Measurements from ENCODE around the gene NDUFA11.

Gene NDUFA11

DNA sequence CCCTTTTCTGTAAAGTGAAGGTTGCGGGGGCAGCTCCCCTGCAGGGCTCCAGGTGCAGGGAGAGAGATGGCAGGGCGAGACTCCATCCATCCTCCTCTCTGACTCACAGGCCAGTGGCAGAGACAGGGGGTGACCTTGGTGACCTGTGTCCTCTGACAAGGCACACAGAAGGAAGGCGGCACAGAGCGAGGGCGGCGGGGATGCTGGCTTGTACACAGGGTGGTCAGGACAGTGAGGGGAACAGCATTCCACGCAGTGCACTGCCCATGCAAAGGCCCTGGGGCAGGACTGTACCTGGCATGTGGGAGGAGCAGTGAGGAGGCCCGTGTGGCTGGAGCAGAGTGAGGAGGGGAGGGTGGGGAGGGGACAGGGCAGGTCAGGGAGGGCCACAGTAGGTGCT, 7.7 kb downstream of the NDUFA11 start:
- Histone ChIP-seq H3K27ac (ENCODE audit: extremely low read depth, low read depth, low read length) (no peak overlapping the region), H3K9me3 (ENCODE audit: control insufficient read depth, insufficient read depth, low read depth, low read length) (no peaks in the 10 kb centered on the region), H3K36me3 (ENCODE audit: control insufficient read depth in 2 of 2, insufficient read depth in 1 of 2, low read length in 2 of 2) (peaks cover 0 to 42% of the 10 kb centered on the region in 2 experiments; a peak in 2 of 3 replicates), H3K4me1 (ENCODE audit: control insufficient read depth, insufficient read depth, low read length) (no peaks in the 10 kb centered on the region; the same call in 1 of the 2 replicates), H3K4me3 (ENCODE audit: low read depth, low read length) (no peak overlapping the region)
- ChIA-PET CTCF (interaction anchor here (0.8 kb wide), 1 partner anchor 92 kb away, joined by 6 read pairs; no protein-coding TSS in a partner anchor), POLR2A (no interaction called here)
- TF ChIP-seq ZNF623 (tag by site-specific recombination; IDR thresholded peaks at IDR 0.05) (peak; percentile 98), ZNF624 (tag by site-specific recombination; IDR thresholded peaks at IDR 0.05) (no peak), ZNF175 (tag by site-specific recombination; IDR thresholded peaks at IDR 0.05) (no peak), ZNF132 (tag by site-specific recombination; IDR thresholded peaks at IDR 0.05; ENCODE audit: borderline replicate concordance) (no peak)

DNA sequence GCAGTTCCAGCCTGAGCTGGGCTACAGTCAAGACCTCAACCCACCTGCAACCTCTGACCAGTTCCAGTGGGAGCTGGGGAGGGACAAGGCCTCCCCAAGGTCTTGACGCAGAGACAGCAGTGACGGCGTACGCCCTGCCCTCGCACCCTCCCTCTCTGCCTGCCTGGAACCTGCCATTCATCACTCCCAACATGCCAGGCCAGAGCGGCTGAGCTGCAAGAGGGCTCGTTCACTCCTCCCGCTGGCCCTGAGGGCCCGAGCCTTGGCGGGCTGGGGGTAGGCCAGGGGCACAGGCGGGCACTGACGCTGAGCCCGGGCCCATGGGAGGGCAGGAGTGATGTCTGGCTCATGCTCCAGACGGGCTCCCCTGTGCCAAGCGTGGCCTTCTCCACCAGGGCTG, 8.2 kb downstream of the NDUFA11 start:
- POLR2A ChIA-PET, result no interaction called here
- H3K36me3 ChIP-seq (ENCODE audit: control insufficient read depth in 2 of 2, insufficient read depth in 1 of 2, low read length in 2 of 2), result peaks cover 0 to 39% of the 10 kb centered on the region in 2 experiments; a peak in 2 of 3 replicates
- no peak for TF ChIP-seq ZNF629 (tag by site-specific recombination; IDR thresholded peaks at IDR 0.05)
- no peak for TF ChIP-seq EGR2 (tag by site-specific recombination; IDR thresholded peaks at IDR 0.05; ENCODE audit: low read depth)
- TF ChIP-seq, protein P1, sequence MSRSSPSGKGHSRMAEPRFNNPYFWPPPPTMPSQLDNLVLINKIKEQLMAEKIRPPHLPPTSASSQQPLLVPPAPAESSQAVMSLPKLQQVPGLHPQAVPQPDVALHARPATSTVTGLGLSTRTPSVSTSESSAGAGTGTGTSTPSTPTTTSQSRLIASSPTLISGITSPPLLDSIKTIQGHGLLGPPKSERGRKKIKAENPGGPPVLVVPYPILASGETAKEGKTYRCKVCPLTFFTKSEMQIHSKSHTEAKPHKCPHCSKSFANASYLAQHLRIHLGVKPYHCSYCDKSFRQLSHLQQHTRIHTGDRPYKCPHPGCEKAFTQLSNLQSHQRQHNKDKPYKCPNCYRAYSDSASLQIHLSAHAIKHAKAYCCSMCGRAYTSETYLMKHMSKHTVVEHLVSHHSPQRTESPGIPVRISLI (tag by site-specific recombination; IDR thresholded peaks at IDR 0.05), result no peak
- no peak for TF ChIP-seq GFI1B (tag by site-specific recombination; IDR thresholded peaks at IDR 0.05)
- no peak overlapping the region for H3K4me3 ChIP-seq (ENCODE audit: low read depth, low read length)
- no peaks in the 10 kb centered on the region for H3K9me3 ChIP-seq (ENCODE audit: control insufficient read depth, insufficient read depth, low read depth, low read length)
- H3K4me1 ChIP-seq (ENCODE audit: control insufficient read depth, insufficient read depth, low read length), result no peaks in the 10 kb centered on the region; the same call in 1 of the 2 replicates
- H3K27ac ChIP-seq (ENCODE audit: extremely low read depth, low read depth, low read length), result no peak overlapping the region
- CTCF ChIA-PET, result interaction anchor here (0.8 kb wide), 1 partner anchor 91 kb away, joined by 6 read pairs; no protein-coding TSS in a partner anchor

DNA sequence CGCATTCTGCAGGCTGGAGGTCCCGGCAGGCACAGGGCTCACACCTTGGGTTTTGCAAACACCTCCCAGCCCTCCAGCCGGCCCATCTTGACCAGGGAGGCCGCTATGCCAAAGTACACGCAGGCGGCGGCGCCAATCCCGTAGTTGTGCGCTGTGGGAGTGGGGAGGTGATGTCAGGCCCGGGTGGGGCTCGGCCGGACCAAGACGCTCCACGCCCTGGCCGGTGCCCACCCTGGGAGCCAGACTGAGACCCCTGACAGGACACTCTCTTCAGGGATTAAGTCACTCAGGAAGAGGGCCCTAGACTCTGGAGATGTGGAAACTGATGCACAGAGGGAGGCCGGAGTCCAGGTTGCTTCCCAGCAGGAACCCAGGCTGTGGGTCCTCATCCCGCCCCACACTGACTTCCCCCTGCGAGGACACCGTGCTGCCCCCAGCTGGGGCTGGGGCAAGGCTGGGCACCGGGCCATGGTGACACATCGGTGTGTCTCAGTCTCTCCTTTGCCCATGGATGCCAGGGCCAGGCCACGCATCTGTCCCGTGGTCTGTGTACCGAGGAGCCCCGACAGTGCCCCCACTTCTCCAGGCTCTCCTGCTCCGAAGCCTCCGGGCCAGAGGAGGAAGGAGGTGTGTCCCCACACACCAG, 8.8 kb downstream of the NDUFA11 start:
- H3K27ac ChIP-seq (ENCODE audit: extremely low read depth, low read depth, low read length), result no peak overlapping the region

DNA sequence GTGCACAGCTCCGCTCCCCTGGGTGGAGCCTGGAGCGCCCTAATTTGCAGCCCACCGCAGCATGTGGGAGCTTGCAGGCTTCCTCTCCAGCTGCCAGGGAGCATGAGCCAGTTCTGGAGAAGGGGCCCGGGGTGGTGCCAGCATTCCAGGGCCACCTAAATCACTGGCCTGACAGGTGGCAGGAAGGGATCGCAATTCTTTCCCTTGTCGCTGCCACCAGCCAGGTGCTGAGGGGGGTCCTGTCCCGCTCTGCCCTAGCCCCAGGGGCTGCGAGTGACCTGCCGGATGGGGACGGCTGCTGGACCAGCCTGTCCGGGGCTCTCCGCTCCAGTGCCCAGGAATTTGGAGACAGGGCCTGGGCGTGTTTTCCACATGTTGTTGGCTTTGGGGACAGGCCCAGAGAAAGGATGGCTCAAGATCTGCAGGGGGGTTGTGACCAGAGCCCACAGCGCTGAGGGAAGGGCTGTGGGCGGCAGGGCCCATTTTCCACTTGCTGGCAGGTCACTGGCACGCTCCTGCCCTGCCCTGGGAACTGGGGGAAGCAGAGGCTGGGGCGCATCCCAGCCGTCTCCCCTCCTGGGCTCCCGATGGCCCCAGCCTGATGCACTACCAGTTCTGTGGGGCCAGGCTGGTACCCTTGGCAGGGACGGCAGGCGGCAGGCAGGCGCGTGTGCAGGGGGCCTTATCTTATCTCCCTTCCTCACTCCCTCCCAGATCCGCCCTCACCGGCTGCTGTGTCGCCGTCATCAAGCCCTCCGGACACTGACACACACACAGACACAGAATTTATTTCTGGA, 9.5 kb downstream of the NDUFA11 start:
- POLR2A ChIA-PET, result interaction anchor here (1.3 to 3.8 kb wide), 2 partner anchors 9 to 90 kb away, joined by 7 to 25 read pairs; partner anchors contain the start of genes NDUFA11, NRTN and VMAC
- H3K27ac ChIP-seq (ENCODE audit: extremely low read depth, low read depth, low read length), result no peak overlapping the region
- no peaks in the 10 kb centered on the region for H3K9me3 ChIP-seq (ENCODE audit: control insufficient read depth, insufficient read depth, low read depth, low read length)
- peaks cover 0 to 31% of the 10 kb centered on the region in 2 experiments; a peak in 2 of 3 replicates for H3K36me3 ChIP-seq (ENCODE audit: control insufficient read depth in 2 of 2, insufficient read depth in 1 of 2, low read length in 2 of 2)
- H3K4me1 ChIP-seq (ENCODE audit: control insufficient read depth, insufficient read depth, low read length), result no peaks in the 10 kb centered on the region; the same call in 1 of the 2 replicates
- CTCF ChIA-PET, result interaction anchor here (0.5 to 5.3 kb wide), 3 partner anchors 8 to 100 kb away, joined by 3 to 65 read pairs (median 11); partner anchors contain the start of gene NRTN
- H3K4me3 ChIP-seq (ENCODE audit: low read depth, low read length), result no peak overlapping the region
- TF ChIP-seq ZNF292 (tag by site-specific recombination; IDR thresholded peaks at IDR 0.05; ENCODE audit: borderline replicate concordance, low read depth), result no peak
- no peak for TF ChIP-seq ZNF10 (tag by site-specific recombination; IDR thresholded peaks at IDR 0.05)
- no peak for TF ChIP-seq PRDM1 (tag by site-specific recombination; IDR thresholded peaks at IDR 0.05)
- no peak for TF ChIP-seq ZBTB20 (tag by site-specific recombination; IDR thresholded peaks at IDR 0.05)
- TF ChIP-seq, protein P2, sequence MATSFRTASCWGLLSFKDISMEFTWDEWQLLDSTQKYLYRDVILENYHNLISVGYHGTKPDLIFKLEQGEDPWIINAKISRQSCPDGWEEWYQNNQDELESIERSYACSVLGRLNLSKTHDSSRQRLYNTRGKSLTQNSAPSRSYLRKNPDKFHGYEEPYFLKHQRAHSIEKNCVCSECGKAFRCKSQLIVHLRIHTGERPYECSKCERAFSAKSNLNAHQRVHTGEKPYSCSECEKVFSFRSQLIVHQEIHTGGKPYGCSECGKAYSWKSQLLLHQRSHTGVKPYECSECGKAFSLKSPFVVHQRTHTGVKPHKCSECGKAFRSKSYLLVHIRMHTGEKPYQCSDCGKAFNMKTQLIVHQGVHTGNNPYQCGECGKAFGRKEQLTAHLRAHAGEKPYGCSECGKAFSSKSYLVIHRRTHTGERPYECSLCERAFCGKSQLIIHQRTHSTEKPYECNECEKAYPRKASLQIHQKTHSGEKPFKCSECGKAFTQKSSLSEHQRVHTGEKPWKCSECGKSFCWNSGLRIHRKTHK (tag by site-specific recombination; IDR thresholded peaks at IDR 0.05), result no peak
- TF ChIP-seq, protein P3, sequence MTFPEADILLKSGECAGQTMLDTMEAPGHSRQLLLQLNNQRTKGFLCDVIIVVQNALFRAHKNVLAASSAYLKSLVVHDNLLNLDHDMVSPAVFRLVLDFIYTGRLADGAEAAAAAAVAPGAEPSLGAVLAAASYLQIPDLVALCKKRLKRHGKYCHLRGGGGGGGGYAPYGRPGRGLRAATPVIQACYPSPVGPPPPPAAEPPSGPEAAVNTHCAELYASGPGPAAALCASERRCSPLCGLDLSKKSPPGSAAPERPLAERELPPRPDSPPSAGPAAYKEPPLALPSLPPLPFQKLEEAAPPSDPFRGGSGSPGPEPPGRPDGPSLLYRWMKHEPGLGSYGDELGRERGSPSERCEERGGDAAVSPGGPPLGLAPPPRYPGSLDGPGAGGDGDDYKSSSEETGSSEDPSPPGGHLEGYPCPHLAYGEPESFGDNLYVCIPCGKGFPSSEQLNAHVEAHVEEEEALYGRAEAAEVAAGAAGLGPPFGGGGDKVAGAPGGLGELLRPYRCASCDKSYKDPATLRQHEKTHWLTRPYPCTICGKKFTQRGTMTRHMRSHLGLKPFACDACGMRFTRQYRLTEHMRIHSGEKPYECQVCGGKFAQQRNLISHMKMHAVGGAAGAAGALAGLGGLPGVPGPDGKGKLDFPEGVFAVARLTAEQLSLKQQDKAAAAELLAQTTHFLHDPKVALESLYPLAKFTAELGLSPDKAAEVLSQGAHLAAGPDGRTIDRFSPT (tag by site-specific recombination; IDR thresholded peaks at IDR 0.05), result 0 out of 2 replicates have a peak, but pooled peaks have one; percentile 16
- no peak for TF ChIP-seq ZNF354C (tag by site-specific recombination; IDR thresholded peaks at IDR 0.05; ENCODE audit: borderline replicate concordance, low read depth)
- TF ChIP-seq ZFHX2 (tag by site-specific recombination; conservative IDR thresholded peaks at IDR 0.05), result 0 out of 2 replicates have a peak, but pooled peaks have one; percentile 25
- TF ChIP-seq GLI2 (tag by site-specific recombination; IDR thresholded peaks at IDR 0.05; ENCODE audit: borderline replicate concordance, low read depth), result no peak
- peak; percentile 37 for TF ChIP-seq EGR2 (tag by site-specific recombination; IDR thresholded peaks at IDR 0.05; ENCODE audit: low read depth)
- no peak for TF ChIP-seq ZBTB8A (tag by site-specific recombination; IDR thresholded peaks at IDR 0.05)

More for the DNA sequence above, 8.8 kb downstream of the NDUFA11 start:
- peaks cover 0 to 33% of the 10 kb centered on the region in 2 experiments; a peak in 2 of 3 replicates for H3K36me3 ChIP-seq (ENCODE audit: control insufficient read depth in 2 of 2, insufficient read depth in 1 of 2, low read length in 2 of 2)
- TF ChIP-seq GLIS2 (tag by site-specific recombination; IDR thresholded peaks at IDR 0.05), result peak; percentile 34; the same call in 1 of the 2 replicates
- peak; percentile 91 for TF ChIP-seq ZIC2 (tag by site-specific recombination; IDR thresholded peaks at IDR 0.05)
- peak; percentile 96 for TF ChIP-seq GLIS1 (tag by site-specific recombination; IDR thresholded peaks at IDR 0.05)
- TF ChIP-seq KLF8 (tag by site-specific recombination; IDR thresholded peaks at IDR 0.05), result no peak
- POLR2A ChIA-PET, result no interaction called here
- CTCF ChIA-PET, result interaction anchor here (0.8 to 5.3 kb wide), 2 partner anchors 91 kb away, joined by 6 to 65 read pairs; partner anchors contain the start of gene NRTN
- no peaks in the 10 kb centered on the region; the same call in 1 of the 2 replicates for H3K4me1 ChIP-seq (ENCODE audit: control insufficient read depth, insufficient read depth, low read length)
- no peak overlapping the region for H3K4me3 ChIP-seq (ENCODE audit: low read depth, low read length)
- no peaks in the 10 kb centered on the region for H3K9me3 ChIP-seq (ENCODE audit: control insufficient read depth, insufficient read depth, low read depth, low read length)
